Ovary (tissue), 9 donors: ENCODE results near the gene AKAIN1. TPM values are rescaled to one million over a fixed set of nuclear protein-coding genes. Genes with fewer than 3 reads are reported as not detected.

Source experiments
- DNase-seq, 5 donors: peaks; one replicate each; pipeline ENCODE4 v3.0.0-alpha.2; 2019 to 2020
- H3K27ac ChIP-seq, 2 donors: fragments of 200-600 bp; one replicate each; pipeline versions ENCODE4 v1.5.1 to v1.8.0; 2019 to 2022
- H3K27me3 ChIP-seq: fragments of 200-600 bp; one replicate; pipeline ENCODE4 v1.8.0; 2022
- H3K36me3 ChIP-seq: fragments of 200-600 bp; sonication (generic); one replicate; pipeline ENCODE4 v1.5.1; 2019
- H3K4me1 ChIP-seq: one replicate; pipeline ENCODE4 v1.8.1; 2013; ENCODE audit warnings: mild to moderate bottlenecking, moderate library complexity; ENCODE audit not compliant: insufficient read depth
- H3K4me3 ChIP-seq: fragments of 200-600 bp; sonication (generic); one replicate; pipeline ENCODE4 v1.5.1; 2017
- H3K9me3 ChIP-seq, 2 donors: fragments of 200-600 bp in 1 of 2; sonication (generic) in 1 of 2; one replicate each; pipeline versions ENCODE4 v1.5.1 to v1.8.1; 2013 to 2019; ENCODE audit warnings: mild to moderate bottlenecking in 1 of 2, moderate library complexity in 1 of 2
- EP300 ChIP-seq: sonication (generic); formaldehyde crosslinking; IDR thresholded peaks from one replicate; pipeline ENCODE4 v1.6.1; 2017; ENCODE audit warnings: antibody characterized with exemption
- POLR2A ChIP-seq: fragments of 450-650 bp; IDR thresholded peaks from one replicate; pipeline ENCODE4 v1.6.1; 2017; ENCODE audit warnings: antibody characterized with exemption, mild to moderate bottlenecking, moderate library complexity
- WGBS, 3 donors: extraction: QIAGEN DNeasy Blood & Tissue Kit in 1 of 3; methylation state at CpG; one replicate each; pipeline versions ENCODE4 v1.1.5 to v1.1.7; 2013 to 2017; 5-methylcytosine and 5-hydroxymethylcytosine counted together
- intact Hi-C, 4 donors: fragments of 100-400 bp; cut with DNase I; formaldehyde crosslinking; loops; one replicate each; pipeline versions ENCODE4 v1.11.0 to v1.15.1; 2022 to 2023
- polyA plus RNA-seq, 2 donors: library from polyadenylated mRNA; stranded (reverse); fragments of 200-250 nt in 1 of 2; fragments of 350-450 nt in 1 of 2; fragmentation: Illumina TruSeq in 1 of 2; extraction: RNeasy Lipid Tissue Mini Kit (QIAGEN cat#74804) in 1 of 2; gene quantifications; one replicate each; pipeline ENCODE4 v1.2.3, GENCODE V29; 2013 to 2014
- total RNA-seq, 7 donors: library from RNA; depleted of rRNA in 2 of 7; stranded (reverse); fragments of >200 nt in 2 of 7; fragmentation: NEBNext Ultra II Directional in 3 of 7; extraction: Animal tissue kit (Norgen Biotek cat#: 25700) in 3 of 7; gene quantifications; one replicate each; pipeline versions ENCODE4 v1.1.0 to v1.2.4, GENCODE V29; 2016 to 2023
- TF ChIP-seq, protein P1 (sequence below), 3 donors: fragments of 450-650 bp in 2 of 3; fragments of 200-600 bp in 1 of 3; IDR thresholded peaks; one replicate each; pipeline versions ENCODE4 v1.5.1 to v1.8.0; 2016 to 2022; ENCODE audit warnings: antibody characterized with exemption in 3 of 3, mild to moderate bottlenecking in 1 of 3
- donor health status: DM: no; HTN: no; CAD: no; lungs with moderate emphysema.
- donor health status: DM: no; HTN: no; CAD: no.
- donor health status: Bipolar disorder and iron deficiency.
- donor health status: DM: yes; HTN: yes; CAD: no.
- donor health status: DM: no; HTN: no; CAD: no.
- donor health status: DM: yes; HTN: yes; CAD: no.

Gene AKAIN1
- total and polyA plus RNA-seq, 9 donors: not detected

DNA sequence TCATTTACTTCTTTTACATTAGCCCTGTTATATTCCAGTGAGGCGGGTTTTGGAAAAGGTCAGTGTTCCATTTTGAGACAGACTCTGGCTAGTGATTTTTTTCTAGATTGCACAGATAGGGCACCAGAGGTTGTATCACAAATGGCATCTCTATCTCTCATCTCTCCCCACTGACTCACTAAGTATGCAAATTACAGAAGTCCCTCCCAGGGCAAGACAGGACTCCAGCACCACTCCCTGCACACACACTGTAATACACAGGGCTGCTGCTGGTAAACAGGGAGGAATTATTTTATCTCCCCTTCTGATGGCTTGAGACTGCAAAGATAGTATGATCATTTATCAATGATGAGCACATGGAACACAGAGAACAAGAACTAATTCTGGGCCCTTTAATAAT, 46.2 kb downstream of the AKAIN1 start:
- intact Hi-C loops: no loop called here
- Histone ChIP-seq H3K4me1 (no peaks in the 10 kb centered on the region), H3K9me3 (no peaks in the 10 kb centered on the region), H3K36me3 (no peaks in the 10 kb centered on the region), H3K27ac (no peak overlapping the region), H3K4me3 (no peak overlapping the region), H3K27me3 (no peaks in the 10 kb centered on the region)
- TF ChIP-seq, protein P1, sequence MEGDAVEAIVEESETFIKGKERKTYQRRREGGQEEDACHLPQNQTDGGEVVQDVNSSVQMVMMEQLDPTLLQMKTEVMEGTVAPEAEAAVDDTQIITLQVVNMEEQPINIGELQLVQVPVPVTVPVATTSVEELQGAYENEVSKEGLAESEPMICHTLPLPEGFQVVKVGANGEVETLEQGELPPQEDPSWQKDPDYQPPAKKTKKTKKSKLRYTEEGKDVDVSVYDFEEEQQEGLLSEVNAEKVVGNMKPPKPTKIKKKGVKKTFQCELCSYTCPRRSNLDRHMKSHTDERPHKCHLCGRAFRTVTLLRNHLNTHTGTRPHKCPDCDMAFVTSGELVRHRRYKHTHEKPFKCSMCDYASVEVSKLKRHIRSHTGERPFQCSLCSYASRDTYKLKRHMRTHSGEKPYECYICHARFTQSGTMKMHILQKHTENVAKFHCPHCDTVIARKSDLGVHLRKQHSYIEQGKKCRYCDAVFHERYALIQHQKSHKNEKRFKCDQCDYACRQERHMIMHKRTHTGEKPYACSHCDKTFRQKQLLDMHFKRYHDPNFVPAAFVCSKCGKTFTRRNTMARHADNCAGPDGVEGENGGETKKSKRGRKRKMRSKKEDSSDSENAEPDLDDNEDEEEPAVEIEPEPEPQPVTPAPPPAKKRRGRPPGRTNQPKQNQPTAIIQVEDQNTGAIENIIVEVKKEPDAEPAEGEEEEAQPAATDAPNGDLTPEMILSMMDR (IDR thresholded peaks at IDR 0.05): no peak
- TF ChIP-seq POLR2A (no peak), EP300 (no peak)
- no peak for DNase-seq
- WGBS, 3 donors: 84 to 88% (median 86%) methylated on average over 1 of the region's 1 CpG

DNA sequence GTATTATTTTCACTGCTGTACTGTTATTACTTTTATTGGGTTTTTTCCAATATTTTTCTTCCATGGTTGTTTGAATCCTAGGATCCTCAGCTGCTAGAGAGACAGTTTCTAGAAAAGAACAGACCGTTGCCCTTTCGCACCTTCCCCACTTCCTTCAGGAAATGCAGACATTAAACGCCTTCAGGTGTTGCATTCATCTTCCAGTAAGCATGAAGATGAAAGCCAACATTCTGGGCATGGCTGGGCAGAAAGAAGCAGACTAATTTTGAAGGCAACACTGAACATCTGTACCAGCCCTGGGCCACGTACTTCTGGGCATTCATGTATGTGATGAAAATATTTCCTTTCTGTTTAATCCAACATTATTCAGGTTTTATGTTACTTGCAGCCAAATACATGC, 51.0 kb downstream of the AKAIN1 start:
- 66 to 75% (median 68%) methylated on average over 4 of the region's 4 CpGs for WGBS, 3 donors
- intact Hi-C loops: no loop called here
- Histone ChIP-seq H3K9me3 (no peaks in the 10 kb centered on the region), H3K36me3 (no peaks in the 10 kb centered on the region), H3K4me3 (no peak overlapping the region), H3K4me1 (no peaks in the 10 kb centered on the region), H3K27ac (no peak overlapping the region), H3K27me3 (no peaks in the 10 kb centered on the region)
- TF ChIP-seq EP300: no peak
- no peak for TF ChIP-seq POLR2A
- TF ChIP-seq, protein P1 (IDR thresholded peaks at IDR 0.05): no peak
- DNase-seq: no peak

DNA sequence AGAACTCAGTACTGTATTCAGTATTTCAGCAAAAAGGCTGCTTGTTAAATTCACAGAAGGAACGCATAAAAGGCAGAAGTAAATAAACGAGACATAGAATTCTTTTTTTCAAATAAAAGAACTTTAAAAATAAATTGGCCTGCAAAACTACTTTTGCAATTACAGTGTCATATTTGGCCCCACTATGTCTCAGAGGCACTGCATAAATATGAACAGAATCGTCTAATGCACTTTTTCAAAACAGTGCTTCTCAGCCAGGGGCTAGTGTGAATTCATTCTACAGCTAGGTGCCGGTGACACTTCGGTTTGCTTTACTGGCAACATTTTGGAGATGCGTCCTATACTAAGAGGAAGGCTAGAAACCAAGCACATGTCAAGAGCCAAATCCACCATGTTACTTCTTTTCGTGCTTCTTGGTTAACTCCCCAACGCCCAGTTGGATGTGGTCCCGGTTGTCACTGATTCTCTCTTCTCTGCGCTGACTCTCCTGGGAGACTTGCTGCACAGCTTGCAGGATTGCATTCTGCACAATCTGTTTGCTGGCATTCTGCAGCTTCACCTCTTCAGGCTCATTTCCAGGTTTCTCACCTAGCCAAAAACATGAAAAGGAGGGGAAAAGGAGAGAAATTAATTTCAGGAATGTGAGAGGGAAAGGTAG, 51.8 kb downstream of the AKAIN1 start:
- no peak for DNase-seq
- WGBS, 3 donors: 78 to 83% (median 82%) methylated on average over 10 of the region's 10 CpGs
- no peaks in the 10 kb centered on the region for H3K9me3 ChIP-seq
- H3K27ac ChIP-seq: no peak overlapping the region
- H3K4me3 ChIP-seq: no peak overlapping the region
- H3K27me3 ChIP-seq: no peaks in the 10 kb centered on the region
- TF ChIP-seq EP300 (no peak), POLR2A (no peak)
- TF ChIP-seq, protein P1 (IDR thresholded peaks at IDR 0.05): no peak
- intact Hi-C loops: no loop called here
- no peaks in the 10 kb centered on the region for H3K36me3 ChIP-seq
- H3K4me1 ChIP-seq: no peaks in the 10 kb centered on the region

DNA sequence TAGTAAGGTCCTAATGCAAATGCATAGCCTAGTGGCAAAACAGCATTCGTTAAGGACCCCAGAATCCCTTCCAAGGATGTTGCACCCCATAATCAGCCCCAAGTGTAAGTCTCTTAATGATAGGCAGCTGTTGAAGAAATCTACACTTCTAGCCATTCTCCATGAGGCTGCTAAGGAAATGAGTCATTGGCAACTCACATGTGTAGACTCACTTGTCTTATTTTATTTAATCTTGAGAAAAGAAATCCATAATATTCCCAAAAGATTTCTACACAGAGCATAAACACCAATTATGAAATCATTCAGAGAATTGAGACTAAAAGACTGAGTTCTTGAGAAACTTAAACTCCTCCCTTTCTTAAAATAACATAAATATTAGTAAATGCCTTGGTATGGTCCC, 52.4 kb downstream of the AKAIN1 start:
- TF ChIP-seq EP300 (no peak), POLR2A (no peak)
- TF ChIP-seq, protein P1 (IDR thresholded peaks at IDR 0.05): no peak
- Histone ChIP-seq H3K36me3 (no peaks in the 10 kb centered on the region), H3K27ac (no peak overlapping the region), H3K27me3 (no peaks in the 10 kb centered on the region), H3K4me3 (no peak overlapping the region), H3K9me3 (no peaks in the 10 kb centered on the region), H3K4me1 (no peaks in the 10 kb centered on the region)
- intact Hi-C loops: loop anchor here in 1 of 4 donors (5.0 kb wide), 1 partner anchor 43 kb away; no protein-coding TSS in a partner anchor
- no peak for DNase-seq
- 66 to 90% (median 77%) methylated on average over 1 of the region's 1 CpG for WGBS, 3 donors
